GM10266 (cell line): Measurements from ENCODE around the gene VPS41.

Experiments used
- DNase-seq: peaks from one replicate; pipeline ENCODE4 v3.0.0; 2012; ENCODE audit errors: extremely low spot score
- CTCF ChIP-seq: IDR thresholded peaks from 2 replicates; pipeline ENCODE4 v1.5.1; 2012; ENCODE audit warnings: mild to moderate bottlenecking, low read depth; ENCODE audit not compliant: control insufficient read depth, insufficient read depth; ENCODE audit errors: missing control alignments

Gene VPS41

GRCh38 chr7:38822549-38822948 is 86.4 kb downstream of the VPS41 start:
- no peak for TF ChIP-seq CTCF
- DNase-seq: no peak

DNA sequence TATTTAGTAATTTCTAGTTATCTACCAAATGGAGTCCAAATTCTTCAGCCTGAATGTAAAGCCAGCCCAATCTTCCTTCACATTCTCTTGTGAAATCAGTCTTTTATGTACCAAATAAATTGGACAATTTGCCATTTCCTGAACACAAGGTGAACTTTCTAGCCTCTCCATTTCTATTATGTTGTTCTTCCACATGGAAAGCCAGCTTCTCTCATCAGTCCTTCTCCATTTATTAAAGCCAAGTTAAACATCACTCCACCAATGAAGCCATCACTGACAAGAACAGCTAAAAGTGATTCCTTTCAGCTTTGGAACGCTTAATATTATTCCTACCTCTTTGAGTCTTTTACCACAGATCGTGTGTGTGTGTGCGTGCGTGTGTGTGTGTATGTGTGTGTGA is 88.4 kb downstream of the VPS41 start:
- TF ChIP-seq CTCF: no peak
- no peak for DNase-seq

DNA sequence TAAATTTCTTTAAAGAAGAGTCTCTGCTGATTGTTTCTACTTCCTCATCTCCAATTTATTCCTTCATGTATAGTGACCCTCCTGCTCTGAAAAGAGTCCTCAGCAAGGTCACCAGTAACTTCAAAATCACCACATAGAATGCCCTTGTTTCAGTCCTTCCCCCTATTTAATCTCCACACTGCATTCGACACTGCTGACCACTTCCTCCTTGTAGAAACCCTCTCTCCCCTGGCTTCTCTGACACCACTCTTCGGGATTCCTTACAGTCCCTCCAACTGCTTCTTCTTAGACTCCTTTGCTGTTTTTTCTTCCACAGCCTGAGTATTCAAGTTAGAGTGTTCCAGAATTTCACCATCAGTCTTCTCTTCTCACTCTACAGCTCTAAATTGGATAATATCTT is 89.5 kb downstream of the VPS41 start:
- TF ChIP-seq CTCF: no peak
- DNase-seq: no peak

DNA sequence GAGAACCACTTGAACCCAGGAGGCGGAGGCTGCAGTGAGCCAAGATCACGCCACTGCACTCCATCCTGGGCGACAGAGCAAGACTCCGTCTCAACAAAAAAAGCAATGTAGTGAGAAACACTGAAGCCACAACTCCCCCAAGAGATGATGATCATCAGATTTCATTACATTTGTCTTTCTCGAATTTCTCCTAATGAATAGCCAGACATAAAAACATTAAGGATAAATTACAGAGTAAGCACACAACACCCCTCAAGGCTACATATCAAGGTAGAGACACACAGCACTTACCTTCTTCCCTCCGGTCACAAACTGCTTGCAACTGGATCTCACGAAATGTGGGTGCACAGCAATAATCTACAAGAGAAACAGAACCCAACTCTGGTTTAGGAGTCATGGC is 91.5 kb downstream of the VPS41 start:
- no peak for DNase-seq
- no peak for TF ChIP-seq CTCF

DNA sequence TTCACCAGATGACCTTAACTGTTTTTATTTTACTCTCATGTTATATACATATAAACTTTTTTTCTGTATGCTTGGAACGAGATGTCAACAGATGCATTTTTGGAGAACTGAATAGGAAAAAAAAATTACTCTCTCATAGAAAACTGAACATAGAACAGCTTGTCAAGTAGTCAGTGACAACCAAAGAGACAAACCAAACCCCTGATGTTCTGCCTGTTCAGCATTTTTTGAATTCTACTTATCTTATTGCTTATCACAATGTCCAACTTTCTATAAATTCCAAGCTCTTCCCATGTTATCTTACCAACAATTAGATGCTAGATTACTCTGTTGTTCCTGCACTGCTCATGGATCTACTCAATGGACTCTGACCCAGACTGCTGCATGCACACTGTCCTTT is 95.2 kb downstream of the VPS41 start:
- DNase-seq: no peak
- TF ChIP-seq CTCF: no peak

DNA sequence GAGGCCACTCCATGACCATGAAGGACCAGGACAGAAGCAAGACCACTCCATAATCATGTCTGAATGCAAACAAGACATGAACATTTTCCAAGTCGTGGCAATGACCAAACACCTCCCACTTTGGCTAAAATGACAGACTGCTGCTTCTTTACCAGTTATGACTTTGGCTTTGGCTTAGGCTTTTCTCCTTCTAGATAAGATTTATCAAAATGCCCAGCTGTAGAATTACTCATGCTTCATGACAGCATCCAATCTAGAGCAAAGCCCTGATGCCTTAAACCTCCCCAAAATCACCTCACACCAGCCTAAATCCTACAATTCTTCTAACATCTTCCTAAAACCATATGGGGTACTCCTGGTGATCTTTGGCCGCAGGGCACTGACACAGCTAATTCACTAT is 102.1 kb downstream of the VPS41 start:
- TF ChIP-seq CTCF: no peak
- no peak for DNase-seq

- no peak for TF ChIP-seq CTCF
- DNase-seq: no peak
Measured at GRCh38 chr7:38801786-38802185, 107.2 kb downstream of the VPS41 start.
